Mucosa of stomach (tissue), 1 donor: ENCODE data around the gene GABBR2.

Experiments
- H3K27me3 ChIP-seq: one replicate; pipeline ENCODE4 v1.7.0; 2013; ENCODE audit warnings: mild to moderate bottlenecking, low read length; ENCODE audit not compliant: control insufficient read depth, insufficient read depth
- H3K36me3 ChIP-seq: one replicate; pipeline ENCODE4 v1.7.0; 2013; ENCODE audit warnings: low read length; ENCODE audit not compliant: control insufficient read depth, insufficient read depth
- H3K4me1 ChIP-seq: one replicate; pipeline ENCODE4 v1.7.0; 2013; ENCODE audit warnings: mild to moderate bottlenecking, low read length; ENCODE audit not compliant: control insufficient read depth, insufficient read depth
- H3K4me3 ChIP-seq: one replicate; pipeline ENCODE4 v1.7.0; 2013; ENCODE audit warnings: low read length
- H3K9ac ChIP-seq: one replicate; pipeline ENCODE4 v1.7.0; 2013; ENCODE audit warnings: mild to moderate bottlenecking, low read length, moderate library complexity
- H3K9me3 ChIP-seq: one replicate; pipeline ENCODE4 v1.7.0; 2013; ENCODE audit warnings: mild to moderate bottlenecking, low read length, moderate library complexity; ENCODE audit not compliant: control insufficient read depth
- donor health status: Pancreatic carcinoma.

GABBR2 gene

GRCh38 chr9:98708933-98709911, at the start of gene GABBR2:
TSS of gene GABBR2 (minus strand) at chr9:98708935. CDS start at chr9:98708737, 198 bp downstream.
- H3K27me3 ChIP-seq, result peaks cover 55% of the 10 kb centered on the region
- peaks cover 4% of the 10 kb centered on the region for H3K4me1 ChIP-seq
- H3K36me3 ChIP-seq, result no peaks in the 10 kb centered on the region
- H3K9me3 ChIP-seq, result no peaks in the 10 kb centered on the region
- no peak within 1 kb of the TSS for H3K4me3 ChIP-seq
- H3K9ac ChIP-seq, result no peak within 1 kb of the TSS

GRCh38 chr9:98755006-98755618, 46.4 kb upstream of the GABBR2 start:
- Histone ChIP-seq H3K9me3 (no peaks in the 10 kb centered on the region), H3K4me3 (no peak overlapping the region), H3K27me3 (no peaks in the 10 kb centered on the region), H3K9ac (no peak overlapping the region), H3K36me3 (no peaks in the 10 kb centered on the region), H3K4me1 (no peaks in the 10 kb centered on the region)

GRCh38 chr9:98751210-98751609, 42.5 kb upstream of the GABBR2 start:
- H3K36me3 ChIP-seq, result no peaks in the 10 kb centered on the region
- H3K4me3 ChIP-seq, result no peak overlapping the region
- no peaks in the 10 kb centered on the region for H3K9me3 ChIP-seq
- H3K9ac ChIP-seq, result no peak overlapping the region
- no peaks in the 10 kb centered on the region for H3K27me3 ChIP-seq
- H3K4me1 ChIP-seq, result no peaks in the 10 kb centered on the region

GRCh38 chr9:98750364-98751060, 41.8 kb upstream of the GABBR2 start:
- no peaks in the 10 kb centered on the region for H3K27me3 ChIP-seq
- H3K9me3 ChIP-seq, result no peaks in the 10 kb centered on the region
- no peaks in the 10 kb centered on the region for H3K36me3 ChIP-seq
- no peak overlapping the region for H3K9ac ChIP-seq
- H3K4me1 ChIP-seq, result no peaks in the 10 kb centered on the region
- no peak overlapping the region for H3K4me3 ChIP-seq

- H3K9ac ChIP-seq, result no peak overlapping the region
- H3K36me3 ChIP-seq, result no peaks in the 10 kb centered on the region
- H3K4me3 ChIP-seq, result no peak overlapping the region
- H3K4me1 ChIP-seq, result no peaks in the 10 kb centered on the region
- no peaks in the 10 kb centered on the region for H3K27me3 ChIP-seq
- H3K9me3 ChIP-seq, result no peaks in the 10 kb centered on the region
Observed at GRCh38 chr9:98747476-98747875, 38.7 kb upstream of the GABBR2 start.

- Histone ChIP-seq H3K9ac (no peak overlapping the region), H3K36me3 (no peaks in the 10 kb centered on the region), H3K27me3 (no peaks in the 10 kb centered on the region), H3K4me3 (no peak overlapping the region), H3K4me1 (no peaks in the 10 kb centered on the region), H3K9me3 (no peaks in the 10 kb centered on the region)
Observed at GRCh38 chr9:98745470-98745869, 36.7 kb upstream of the GABBR2 start.

GRCh38 chr9:98743818-98744611, 35.3 kb upstream of the GABBR2 start:
- H3K4me3 ChIP-seq, result no peak overlapping the region
- no peak overlapping the region for H3K9ac ChIP-seq
- H3K27me3 ChIP-seq, result no peaks in the 10 kb centered on the region
- no peaks in the 10 kb centered on the region for H3K4me1 ChIP-seq
- no peaks in the 10 kb centered on the region for H3K36me3 ChIP-seq
- no peaks in the 10 kb centered on the region for H3K9me3 ChIP-seq

GRCh38 chr9:98743329-98743728, 34.6 kb upstream of the GABBR2 start:
- Histone ChIP-seq H3K4me1 (no peaks in the 10 kb centered on the region), H3K9ac (no peak overlapping the region), H3K4me3 (no peak overlapping the region), H3K9me3 (no peaks in the 10 kb centered on the region), H3K36me3 (no peaks in the 10 kb centered on the region), H3K27me3 (no peaks in the 10 kb centered on the region)

- no peaks in the 10 kb centered on the region for H3K9me3 ChIP-seq
- H3K4me1 ChIP-seq, result no peaks in the 10 kb centered on the region
- no peaks in the 10 kb centered on the region for H3K27me3 ChIP-seq
- H3K9ac ChIP-seq, result no peak overlapping the region
- no peaks in the 10 kb centered on the region for H3K36me3 ChIP-seq
- H3K4me3 ChIP-seq, result no peak overlapping the region
Observed at GRCh38 chr9:98742325-98743280, 33.9 kb upstream of the GABBR2 start.

- peaks cover 8% of the 10 kb centered on the region for H3K36me3 ChIP-seq
- no peaks in the 10 kb centered on the region for H3K27me3 ChIP-seq
- no peak overlapping the region for H3K4me3 ChIP-seq
- no peaks in the 10 kb centered on the region for H3K9me3 ChIP-seq
- H3K4me1 ChIP-seq, result no peaks in the 10 kb centered on the region
- no peak overlapping the region for H3K9ac ChIP-seq
Observed at GRCh38 chr9:98740226-98740881, 31.6 kb upstream of the GABBR2 start.
